ENCODE measurements around the gene SSH3. TPM values are rescaled to one million over a fixed set of nuclear protein-coding genes. Genes with fewer than 3 reads are reported as not detected.

SSH3 gene
- polyA plus RNA-seq, 1 of the 3 experiments (the other 2 are of a cell fraction), result 13.5 TPM

- TF ChIP-seq TEAD4 (IDR thresholded peaks at IDR 0.05; ENCODE audit: borderline replicate concordance, insufficient read depth) (no peak), RFX5 (IDR thresholded peaks at IDR 0.05; ENCODE audit: low read length) (no peak), IRF3 (IDR thresholded peaks at IDR 0.05; ENCODE audit: low read depth, low read length) (no peak)
Observed at GRCh38 chr11:67298786-67299185, 4.5 kb upstream of the SSH3 start (continued).

- Histone ChIP-seq H3K36me3 (replicated peaks in 1 of 2; ENCODE audit: control insufficient read depth in 1 of 2, insufficient read depth in 2 of 2, low read length in 1 of 2) (peaks cover 37 to 38% of the 10 kb centered on the region in 2 experiments), H3F3A (replicated peaks; ENCODE audit: insufficient read depth) (peaks cover 11% of the 10 kb centered on the region), H3K27ac (ENCODE audit: low read depth in 2 of 2, low read length in 1 of 2) (no peak overlapping the region), H3K79me2 (ENCODE audit: insufficient read depth) (peaks cover 37% of the 10 kb centered on the region), H3K9me2 (no peaks in the 10 kb centered on the region), H3K9ac (no peak overlapping the region), H4K20me1 (ENCODE audit: insufficient read depth) (no peaks in the 10 kb centered on the region), H3K4me3 (ENCODE audit: low read depth in 2 of 2, low read length in 1 of 2) (no peak overlapping the region), H2AFZ (ENCODE audit: low read depth) (no peak overlapping the region), H3K9me3 (peaks cover 15% of the 10 kb centered on the region; the same call in 1 of the 2 replicates), H3K27me3 (ENCODE audit: insufficient read depth) (no peaks in the 10 kb centered on the region), H3K4me2 (no peak overlapping the region), H3K4me1 (ENCODE audit: control insufficient read depth in 1 of 2, insufficient read depth in 2 of 2, low read depth in 1 of 2, low read length in 1 of 2) (peaks cover 13 to 16% of the 10 kb centered on the region in 2 experiments; a peak in 2 of 4 replicates)
- POLR2A ChIA-PET, result no interaction called here
- no peak for TF ChIP-seq USF2 (IDR thresholded peaks at IDR 0.05; ENCODE audit: borderline replicate concordance, low read depth, low read length)
- no peak for TF ChIP-seq GATA2 (CRISPR knock-in tag; IDR thresholded peaks at IDR 0.05)
- TF ChIP-seq ZBTB33 (IDR thresholded peaks at IDR 0.05; ENCODE audit: borderline replicate concordance, low read depth), result no peak
- no peak for TF ChIP-seq FOXM1 (IDR thresholded peaks at IDR 0.05; ENCODE audit: low read depth)
- TF ChIP-seq MAX (IDR thresholded peaks at IDR 0.05; ENCODE audit: low read depth), result no peak
- TF ChIP-seq CTCF (IDR thresholded peaks at IDR 0.05), result no peak
- CTCF ChIA-PET, result interaction anchor here (0.9 to 2.8 kb wide), 3 partner anchors 10 to 37 kb away, joined by 3 to 10 read pairs (median 3); partner anchors contain the start of gene ANKRD13D
- DNase-seq, result no peak
- 92% methylated on average over 9 of the region's 29 CpGs for WGBS (ENCODE audit: low lambda C conversion rate)
Observed at GRCh38 chr11:67299471-67300191, 3.7 kb upstream of the SSH3 start.
